DMS53 treated with DMSO at 0.1 percent for 48 hours (cell line): Measurements from ENCODE around the gene MRPL43.
A peak's percentile ranks its signal among the peaks of the same experiment; 100 is the strongest.

Experiments
- DNase-seq: peaks from one replicate; lab custom pipeline; 2025; ENCODE audit not compliant: unreplicated experiment; lab: John Stamatoyannopoulos, UW

Gene MRPL43

DNA sequence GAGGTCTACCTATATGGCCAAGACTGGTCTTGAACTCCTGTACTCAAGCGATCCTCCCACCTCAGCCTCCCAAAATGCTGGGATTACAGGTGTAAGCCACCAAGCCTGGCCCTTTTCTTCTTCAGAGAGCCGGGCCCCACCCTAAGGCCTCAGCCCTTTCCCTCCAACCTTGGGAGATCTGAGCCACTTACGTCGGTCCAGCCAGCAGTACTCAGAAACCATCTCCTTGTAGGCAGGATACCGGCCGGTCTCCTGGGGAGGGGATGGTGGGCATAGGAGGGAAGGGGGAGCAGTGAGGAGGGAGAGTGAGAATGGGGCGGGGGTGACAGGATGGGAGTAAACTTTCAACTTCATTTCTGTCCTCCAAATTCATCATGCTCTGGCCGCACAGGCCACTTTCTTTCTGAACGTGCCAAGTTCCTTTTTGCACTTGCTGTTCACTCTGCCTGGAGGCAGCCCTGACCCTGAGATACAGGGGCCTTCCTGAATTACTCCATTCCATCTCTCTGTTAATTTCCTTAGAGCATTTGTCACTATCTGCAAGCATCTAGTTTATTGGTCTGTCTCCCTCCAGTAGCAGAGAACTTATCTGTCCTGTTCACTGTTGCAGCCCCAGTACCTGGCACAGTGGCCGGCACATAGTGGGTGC is 33.3 kb upstream of the MRPL43 start:
- DNase-seq = no peak

GRCh38 chr10:101019440-101019703 is 32.1 kb upstream of the MRPL43 start:
- DNase-seq = no peak

- DNase-seq = peak; percentile 79
These were observed 31.5 kb upstream of the MRPL43 start for GRCh38 chr10:101018600-101019439.

DNA sequence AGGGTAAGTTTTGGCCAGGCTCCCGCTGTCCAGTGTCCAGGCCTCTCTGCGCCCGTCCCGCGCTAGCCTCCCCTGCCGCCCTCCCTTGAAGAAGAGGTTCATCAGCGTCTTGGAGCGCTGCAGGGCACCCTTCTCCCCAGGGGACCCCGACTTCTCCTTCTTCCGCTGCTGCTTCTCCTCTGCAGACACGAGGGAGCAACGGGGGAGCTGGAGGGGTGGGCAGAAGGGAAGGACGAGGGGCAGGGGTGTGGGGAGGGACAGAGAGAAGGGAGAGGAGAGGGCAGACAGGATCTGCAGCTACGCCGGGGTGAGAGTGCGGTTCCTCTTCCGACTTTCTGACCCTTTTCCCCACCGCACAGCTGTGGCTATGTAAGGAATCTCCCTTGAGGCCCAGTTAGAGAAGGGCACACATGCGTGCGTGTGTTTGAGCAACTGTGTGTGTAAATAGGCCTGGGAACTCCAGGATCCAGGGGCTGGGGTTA is 30.9 kb upstream of the MRPL43 start:
- no peak for DNase-seq

DNA sequence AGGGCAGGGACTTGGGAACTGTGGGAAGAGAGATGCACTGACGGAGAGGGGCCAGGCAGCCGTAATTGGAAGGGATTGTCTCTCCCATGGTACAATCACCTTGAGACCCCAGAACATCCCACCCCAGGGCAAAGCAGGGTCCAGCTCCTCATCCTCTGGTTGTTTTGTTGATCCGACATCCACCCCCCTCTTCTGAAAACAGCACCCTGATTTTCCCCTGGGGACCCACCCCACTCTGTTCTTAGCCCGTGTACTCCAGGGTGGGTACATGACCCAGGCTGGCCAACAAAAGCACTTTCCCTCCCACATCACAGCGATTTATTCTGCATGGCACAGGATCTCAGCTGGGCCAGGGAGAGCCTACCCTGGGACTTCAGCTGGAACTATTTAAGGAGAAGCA is 29.5 kb upstream of the MRPL43 start:
- DNase-seq = no peak

- no peak for DNase-seq
These were observed 28.3 kb upstream of the MRPL43 start for GRCh38 chr10:101015582-101015973.

- peak; percentile 7 for DNase-seq
These were observed 27.8 kb upstream of the MRPL43 start for GRCh38 chr10:101014966-101015581.

DNA sequence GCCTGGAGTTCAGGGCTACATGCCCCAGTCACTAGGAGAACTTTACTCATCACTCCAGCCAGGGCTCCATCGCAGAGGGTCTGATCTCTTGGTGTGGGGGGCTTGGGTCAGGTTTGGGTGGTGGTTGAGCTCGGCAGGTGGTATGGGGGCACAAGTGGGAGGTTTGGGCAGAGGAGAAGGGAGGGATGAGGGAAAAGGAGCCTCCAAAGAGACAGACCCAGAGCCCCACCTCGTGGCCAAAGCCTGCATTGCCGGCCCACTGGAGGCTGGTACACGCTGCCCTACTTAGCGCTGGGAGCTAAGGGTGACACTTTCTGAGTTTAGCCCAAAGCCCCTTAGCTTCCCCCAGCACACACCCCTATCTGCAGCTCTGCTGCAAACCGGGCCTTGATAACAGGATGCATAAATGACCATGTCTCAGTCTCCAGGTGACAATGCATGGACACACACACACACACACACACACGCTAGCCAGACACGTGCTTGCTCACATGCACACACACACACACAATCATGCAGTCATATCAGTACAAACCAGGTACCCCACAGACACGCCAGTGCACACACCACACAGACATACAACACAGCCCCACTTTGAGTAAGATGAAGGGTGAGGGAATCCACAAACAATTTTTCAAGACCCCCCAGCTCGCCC is 27.1 kb upstream of the MRPL43 start:
- DNase-seq = peak; percentile 27

DNA sequence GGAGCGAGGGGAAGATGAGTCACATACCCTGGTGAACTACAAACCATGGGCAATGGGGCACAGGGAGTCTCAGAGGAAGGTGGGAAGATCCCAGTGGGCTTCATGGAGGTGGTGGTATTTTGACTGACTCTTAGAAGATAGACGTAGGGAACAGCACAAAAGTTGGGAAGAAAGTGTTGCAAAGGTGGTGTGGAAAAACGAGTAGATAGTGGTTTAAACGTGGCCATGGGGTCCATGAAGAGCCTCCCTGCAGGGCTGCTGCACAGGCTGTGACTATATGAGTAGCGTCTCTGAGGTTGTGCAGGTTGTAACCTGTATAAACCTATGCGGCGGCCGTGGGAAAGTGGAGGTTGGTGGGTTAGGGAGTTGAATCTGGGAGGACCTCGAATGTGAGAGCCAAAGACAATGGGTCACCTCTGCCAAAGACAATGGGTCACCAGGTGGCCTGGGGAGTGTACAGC is 26.1 kb upstream of the MRPL43 start:
- no peak for DNase-seq

- peak; percentile 81 for DNase-seq
These were observed 25.4 kb upstream of the MRPL43 start for GRCh38 chr10:101012525-101013364.

- DNase-seq = no peak
These were observed 24.5 kb upstream of the MRPL43 start for GRCh38 chr10:101011517-101012423.

DNA sequence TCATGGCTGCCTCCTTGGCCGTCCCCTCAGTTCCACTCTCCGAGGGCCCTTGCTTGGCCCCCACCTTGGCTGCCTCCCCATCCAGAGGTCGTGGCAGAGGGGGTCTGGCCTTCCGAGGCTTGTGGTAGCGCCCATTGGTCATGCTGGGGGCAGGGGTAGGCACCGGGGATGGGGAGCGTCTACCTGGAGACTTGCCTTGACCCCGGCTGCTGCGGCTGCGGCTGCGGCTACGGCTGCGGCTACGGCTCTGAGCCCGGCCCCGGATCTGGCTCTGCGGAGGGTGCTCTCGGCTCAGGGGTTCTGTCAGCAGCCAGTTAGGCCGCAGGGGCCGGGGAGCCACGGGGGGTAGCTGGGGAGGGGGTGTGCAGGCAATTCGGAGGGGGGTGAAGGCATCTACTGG is 23.0 kb upstream of the MRPL43 start:
- DNase-seq = no peak

DNA sequence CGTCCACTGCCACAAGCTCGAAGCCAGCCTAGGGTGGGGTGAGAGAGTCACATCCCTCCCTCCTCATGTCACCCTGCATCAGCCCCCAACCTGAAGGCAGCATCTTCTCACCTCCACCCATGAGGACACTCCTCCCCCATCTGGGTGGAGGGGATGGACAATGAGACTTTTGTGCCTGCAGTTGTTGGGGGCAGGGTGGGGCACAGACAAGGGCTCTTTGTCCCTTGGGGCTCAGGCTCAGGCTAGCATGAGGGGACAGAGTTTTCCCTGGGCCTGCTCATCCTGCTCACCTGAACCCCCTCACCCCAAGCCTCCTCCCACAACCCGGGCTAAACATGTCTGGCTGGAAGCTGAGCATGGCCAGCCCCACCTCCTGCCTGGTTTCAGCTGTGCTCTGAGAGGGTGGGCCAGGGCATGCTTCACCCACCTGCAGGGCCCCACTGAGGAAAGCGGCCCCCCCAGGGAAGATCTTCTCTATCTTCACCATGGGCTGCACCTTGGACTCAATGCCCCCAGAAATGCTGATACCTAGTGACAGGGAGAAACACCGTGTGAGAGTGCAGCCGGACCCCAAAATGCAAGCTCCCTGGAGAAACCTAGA is 21.6 kb upstream of the MRPL43 start:
- no peak for DNase-seq

DNA sequence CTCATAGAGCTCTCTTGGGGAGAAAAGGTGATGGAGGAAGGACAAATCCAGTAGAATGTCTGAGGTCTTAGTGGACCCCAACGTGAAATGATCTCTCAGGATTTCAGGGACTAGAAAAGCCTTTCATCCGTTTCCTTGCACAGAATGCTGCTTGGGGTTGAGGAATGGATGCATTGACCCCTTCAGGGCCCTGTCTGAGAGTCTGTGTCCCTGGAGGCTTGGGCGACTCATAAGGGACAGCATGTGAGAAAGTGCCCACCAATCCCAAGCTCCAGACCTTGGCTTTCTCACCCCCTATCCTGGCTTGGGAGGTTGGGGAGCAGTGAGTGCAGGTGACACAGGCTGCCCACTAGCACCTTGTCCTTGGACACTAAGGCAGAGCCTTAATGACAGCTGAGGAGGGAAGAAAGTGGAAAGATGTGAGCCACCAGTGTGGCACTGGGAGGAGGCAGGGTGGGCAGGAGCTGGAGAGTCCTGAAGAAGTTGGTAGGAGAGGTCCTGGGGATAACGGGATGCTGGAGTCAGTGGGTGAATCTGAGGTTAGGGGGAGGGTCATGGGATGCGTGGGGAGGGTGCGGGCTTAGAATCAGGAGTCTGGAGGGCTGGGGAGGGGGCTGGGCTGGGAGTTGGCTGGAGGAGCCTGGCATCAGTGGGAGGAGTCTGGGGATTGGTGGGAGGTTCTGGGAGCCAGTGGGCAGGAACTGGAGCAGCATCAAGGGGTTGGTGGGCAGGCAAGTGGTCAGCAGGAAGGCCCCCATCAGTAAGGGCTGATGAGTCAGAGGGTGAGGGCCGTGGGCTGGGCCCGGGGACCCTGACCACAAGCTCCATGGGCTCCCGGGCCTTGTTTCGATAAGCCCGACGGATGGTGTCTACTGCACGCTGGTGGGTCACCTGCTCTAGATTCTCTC is 20.9 kb upstream of the MRPL43 start:
- no peak for DNase-seq

DNA sequence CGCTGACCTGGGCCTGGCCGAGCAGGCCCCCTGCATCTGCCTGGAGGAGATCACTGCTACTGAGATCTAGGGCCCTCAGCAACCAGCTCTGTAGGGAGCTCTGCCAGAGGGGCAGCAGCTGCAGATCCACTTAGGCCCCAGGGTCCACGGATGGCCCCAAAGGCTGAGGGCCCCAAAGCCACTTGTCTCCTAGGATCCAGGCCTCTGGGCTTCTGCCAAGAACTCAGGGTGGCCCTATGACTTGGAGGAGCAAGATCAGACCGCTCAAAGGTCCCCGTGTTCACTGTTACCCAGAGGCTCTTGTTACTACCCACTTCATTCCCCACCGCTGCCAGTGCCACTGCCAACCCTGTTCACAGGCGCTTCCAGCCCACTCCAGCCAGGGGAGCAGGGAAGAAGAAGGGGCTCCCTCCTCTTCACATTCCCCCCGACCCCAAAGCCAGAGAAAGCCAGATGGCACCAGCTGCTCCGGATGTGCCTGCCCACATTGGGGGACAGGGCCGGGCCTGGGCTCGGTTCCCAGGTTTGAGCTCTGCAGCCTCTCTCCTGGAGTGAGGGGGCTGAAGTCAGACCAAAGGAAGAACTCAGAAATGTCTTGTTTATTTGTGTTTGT is 19.9 kb upstream of the MRPL43 start:
- DNase-seq = no peak

DNA sequence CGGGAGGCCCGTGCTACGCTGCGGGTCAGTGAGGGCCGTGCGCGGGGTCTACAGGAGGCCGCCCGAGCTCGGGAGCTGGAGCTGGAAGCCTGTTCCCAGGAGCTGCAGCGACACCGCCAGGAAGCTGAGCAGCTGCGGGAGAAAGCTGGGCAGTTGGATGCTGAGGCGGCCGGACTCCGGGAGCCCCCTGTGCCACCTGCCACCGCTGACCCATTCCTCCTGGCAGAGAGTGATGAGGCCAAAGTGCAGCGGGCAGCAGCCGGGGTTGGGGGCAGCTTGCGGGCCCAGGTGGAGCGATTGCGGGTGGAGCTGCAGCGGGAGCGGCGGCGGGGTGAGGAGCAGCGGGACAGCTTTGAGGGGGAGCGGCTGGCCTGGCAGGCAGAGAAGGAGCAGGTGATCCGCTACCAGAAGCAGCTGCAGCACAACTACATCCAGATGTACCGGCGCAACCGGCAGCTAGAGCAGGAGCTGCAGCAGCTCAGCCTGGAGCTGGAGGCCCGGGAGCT is 19.3 kb upstream of the MRPL43 start:
- DNase-seq = no peak

DNA sequence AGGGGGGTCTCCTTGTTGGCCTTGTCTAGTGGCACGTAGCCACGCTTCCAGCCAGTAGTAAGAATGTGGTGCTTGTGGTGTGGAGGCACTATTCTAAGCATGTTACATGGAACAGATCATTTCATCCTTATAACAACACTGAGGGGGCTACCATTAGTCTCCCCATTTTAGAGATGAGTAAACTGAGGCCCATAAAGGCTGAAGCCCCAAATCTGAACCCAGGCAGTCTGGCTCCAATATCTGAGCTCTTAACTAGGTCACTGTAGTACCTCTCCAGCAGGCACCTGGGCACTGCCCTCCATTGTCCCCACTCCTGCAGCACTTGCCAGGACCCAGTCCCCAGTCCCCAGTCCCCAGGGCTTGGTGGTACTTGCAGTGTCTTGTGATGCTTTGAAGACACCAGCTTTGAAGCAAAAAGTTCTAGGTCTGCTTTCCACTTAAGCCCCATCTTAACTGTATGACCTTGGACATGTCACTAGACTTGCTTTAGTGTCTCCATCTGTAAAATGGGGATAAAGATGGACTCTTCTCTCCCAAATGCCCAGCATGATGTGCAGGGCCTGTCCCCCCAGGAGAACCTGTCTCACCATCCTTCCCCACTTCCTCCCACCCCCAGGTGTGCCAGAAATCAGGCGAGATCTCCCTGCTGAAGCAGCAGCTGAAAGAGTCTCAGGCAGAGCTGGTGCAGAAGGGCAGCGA is 18.7 kb upstream of the MRPL43 start:
- DNase-seq = no peak
